Neural progenitor cell (in vitro differentiated cells): ENCODE measurements around the gene ARHGAP24.

Experiments
- EZH2 ChIP-seq: fragments of 200-600 bp; sonication (generic); IDR thresholded peaks from 2 replicates; pipeline ENCODE4 v1.6.1; 2017; ENCODE audit warnings: antibody characterized with exemption, mild to moderate bottlenecking, moderate library complexity
- TF ChIP-seq, protein P1 (sequence below): fragments of 200-600 bp; sonication (generic); IDR thresholded peaks from 2 replicates; pipeline ENCODE4 v1.5.1; 2017; ENCODE audit warnings: antibody characterized with exemption, mild to moderate bottlenecking

DNA sequence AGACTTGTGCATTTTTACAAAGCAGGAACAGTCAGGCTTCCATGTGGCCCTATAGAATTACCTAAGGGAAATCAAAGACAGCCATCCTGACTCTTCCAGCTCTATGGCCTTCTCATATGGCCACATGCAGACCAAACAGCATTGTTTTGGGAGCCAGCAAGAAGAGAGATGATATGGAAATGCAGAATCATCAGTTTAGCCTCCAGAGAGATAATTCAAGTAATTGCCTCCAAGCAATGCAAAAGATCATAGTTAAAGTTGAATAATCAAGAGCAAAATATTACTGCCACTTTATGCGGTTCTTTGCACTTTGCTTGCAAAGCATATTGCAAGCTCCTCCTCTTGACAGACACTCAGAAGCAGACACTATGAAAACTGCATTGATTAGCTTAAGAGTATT lies 207.4 kb downstream of the ARHGAP24 start:
- TF ChIP-seq, protein P1, sequence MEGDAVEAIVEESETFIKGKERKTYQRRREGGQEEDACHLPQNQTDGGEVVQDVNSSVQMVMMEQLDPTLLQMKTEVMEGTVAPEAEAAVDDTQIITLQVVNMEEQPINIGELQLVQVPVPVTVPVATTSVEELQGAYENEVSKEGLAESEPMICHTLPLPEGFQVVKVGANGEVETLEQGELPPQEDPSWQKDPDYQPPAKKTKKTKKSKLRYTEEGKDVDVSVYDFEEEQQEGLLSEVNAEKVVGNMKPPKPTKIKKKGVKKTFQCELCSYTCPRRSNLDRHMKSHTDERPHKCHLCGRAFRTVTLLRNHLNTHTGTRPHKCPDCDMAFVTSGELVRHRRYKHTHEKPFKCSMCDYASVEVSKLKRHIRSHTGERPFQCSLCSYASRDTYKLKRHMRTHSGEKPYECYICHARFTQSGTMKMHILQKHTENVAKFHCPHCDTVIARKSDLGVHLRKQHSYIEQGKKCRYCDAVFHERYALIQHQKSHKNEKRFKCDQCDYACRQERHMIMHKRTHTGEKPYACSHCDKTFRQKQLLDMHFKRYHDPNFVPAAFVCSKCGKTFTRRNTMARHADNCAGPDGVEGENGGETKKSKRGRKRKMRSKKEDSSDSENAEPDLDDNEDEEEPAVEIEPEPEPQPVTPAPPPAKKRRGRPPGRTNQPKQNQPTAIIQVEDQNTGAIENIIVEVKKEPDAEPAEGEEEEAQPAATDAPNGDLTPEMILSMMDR = no peak
- TF ChIP-seq EZH2 = no peak
